GM19239 (cell line): ENCODE results near the gene THRA.
"Not testable (repeated sequence)": the region's sequence is repeated elsewhere in the genome, so short reads cannot be mapped to it uniquely, and the experiment has no call there.

ENCODE experiments used
- DNase-seq: peaks from one replicate; pipeline ENCODE4 v3.0.0; 2011; ENCODE audit warnings: low spot score; ENCODE audit not compliant: insufficient read length
- FAIRE-seq: peaks from 2 replicates; lab custom pipeline; 2011; peaks lifted over from hg19 to GRCh38; lab: Jason Lieb, UNC

Gene THRA

GRCh38 chr17:40134184-40134583 lies 71.4 kb downstream of the THRA start:
- DNase-seq (no peak), FAIRE-seq (no peak)

DNA sequence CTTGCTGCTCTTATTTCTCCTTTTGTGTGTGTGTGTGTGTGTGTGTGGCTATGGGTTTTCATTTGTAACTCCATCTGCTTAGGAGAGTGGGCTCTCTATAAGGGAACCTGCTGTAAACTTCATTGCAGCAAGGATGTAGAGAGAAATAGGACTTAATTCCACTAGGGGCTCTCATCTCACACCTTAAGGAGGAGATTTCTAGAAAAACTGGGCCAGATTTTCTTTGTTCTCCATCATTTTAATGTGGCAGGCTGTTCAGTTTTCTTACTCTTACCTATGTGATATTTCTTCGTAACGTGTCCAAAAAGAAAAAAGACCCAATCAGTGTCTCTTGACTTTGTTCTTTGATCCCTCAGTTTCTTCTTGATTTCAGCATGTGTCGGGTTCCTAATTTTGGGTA lies 73.1 kb downstream of the THRA start:
- DNase-seq: no peak
- no peak for FAIRE-seq

DNA sequence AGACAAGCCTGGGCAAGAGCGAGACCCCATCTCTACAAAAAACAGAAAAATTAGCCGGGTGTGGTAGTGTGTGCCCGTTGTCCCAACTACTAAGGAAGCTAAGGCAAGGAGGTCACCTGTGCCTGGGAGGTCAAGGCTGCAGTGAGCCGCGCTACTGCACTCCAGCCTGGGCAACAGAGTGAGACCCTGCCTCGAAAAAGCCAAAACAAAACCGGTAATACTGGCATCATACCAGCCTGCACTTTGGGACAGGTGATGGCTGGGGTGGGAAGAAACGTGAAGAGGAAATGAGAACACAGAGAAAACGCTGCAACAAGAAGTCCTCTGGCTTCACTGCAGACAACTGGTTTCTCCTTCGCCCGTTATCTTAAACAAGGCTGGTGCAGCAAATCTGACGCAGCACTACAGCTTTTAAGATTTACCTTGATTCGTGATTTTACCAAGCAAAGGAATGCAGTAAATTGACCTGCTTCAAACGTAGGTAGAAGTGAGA lies 76.8 kb downstream of the THRA start:
- no peak for FAIRE-seq
- DNase-seq: no peak

DNA sequence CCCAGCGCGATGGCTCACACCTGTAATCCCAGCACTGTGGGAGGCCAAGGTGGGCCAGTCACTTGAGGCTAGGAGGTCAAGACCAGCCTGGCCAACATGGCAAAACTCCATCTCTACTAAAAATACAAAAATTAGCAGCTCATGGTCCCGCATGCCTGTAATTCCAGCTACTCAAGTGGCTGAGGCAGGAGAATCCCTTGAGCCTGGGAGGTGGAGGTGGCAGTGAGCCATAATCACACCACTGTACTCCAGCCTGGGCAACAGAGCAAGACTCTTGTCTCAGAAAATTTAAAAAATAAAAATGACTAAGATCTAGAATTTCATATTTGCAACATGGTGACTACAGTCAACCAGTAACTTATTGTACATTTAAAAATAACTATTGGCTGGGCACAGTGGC lies 80.4 kb downstream of the THRA start:
- DNase-seq, FAIRE-seq: not testable (repeated sequence)
